A673 (cell line): ENCODE results near the gene KAT7. TPM values are rescaled to one million over a fixed set of nuclear protein-coding genes. Genes with fewer than 3 reads are reported as not detected.

Experiments
- BruUV-seq: library from RNA; stranded (reverse); fragments of 400-500 nt; replicated peaks from 2 replicates; lab custom pipeline; 2021; lab: Mats Ljungman, UMichigan
- CTCF ChIA-PET: fragments of 300-600 bp; sonication (Branson Sonifier 250); formaldehyde crosslinking; loops from one replicate; lab custom pipeline; 2022; ENCODE audit warnings: antibody characterized with exemption; lab: Charles Lee
- POLR2A ChIA-PET: fragments of 300-600 bp; sonication (Branson Sonifier 250); formaldehyde crosslinking; loops from one replicate; lab custom pipeline; 2022; ENCODE audit warnings: antibody characterized with exemption; ENCODE audit not compliant: low non-redundant PET; lab: Charles Lee
- DNase-seq: peaks from one replicate; pipeline ENCODE4 v3.0.0-alpha.2; 2015; ENCODE audit warnings: low spot score
- H3K27ac ChIP-seq: fragments of 200-600 bp; sonication (generic); 2 replicates; pipeline ENCODE4 v1.5.1; 2016; ENCODE audit warnings: mixed run types, low read depth, mild to moderate bottlenecking, mixed read lengths, antibody characterized with exemption, low read length; ENCODE audit not compliant: poor library complexity, severe bottlenecking
- H3K27me3 ChIP-seq: fragments of 200-600 bp; sonication (generic); replicated peaks from 2 replicates; pipeline ENCODE4 v1.6.1; 2017; ENCODE audit warnings: mixed run types, low read depth, mild to moderate bottlenecking, mixed read lengths, antibody characterized with exemption, low read length; ENCODE audit not compliant: insufficient read depth, poor library complexity
- H3K36me3 ChIP-seq: fragments of 200-600 bp; sonication (generic); 2 replicates; pipeline ENCODE4 v1.6.1; 2016; ENCODE audit warnings: mixed run types, mild to moderate bottlenecking, mixed read lengths, antibody characterized with exemption, low read length; ENCODE audit not compliant: insufficient read depth, poor library complexity, severe bottlenecking
- H3K4me1 ChIP-seq: fragments of 200-600 bp; sonication (generic); 2 replicates; pipeline ENCODE4 v1.6.1; 2017; ENCODE audit warnings: mixed run types, mild to moderate bottlenecking, mixed read lengths, antibody characterized with exemption, low read length; ENCODE audit not compliant: insufficient read depth, poor library complexity, severe bottlenecking
- H3K4me3 ChIP-seq: fragments of 200-600 bp; sonication (generic); 2 replicates; pipeline ENCODE4 v1.5.1; 2016; ENCODE audit warnings: low read depth, mixed run types, mild to moderate bottlenecking, mixed read lengths, low read length; ENCODE audit not compliant: poor library complexity, severe bottlenecking
- H3K9me3 ChIP-seq: fragments of 200-600 bp; sonication (generic); 2 replicates; pipeline ENCODE4 v1.6.1; 2016; ENCODE audit warnings: mixed run types, low read depth, mild to moderate bottlenecking, mixed read lengths, antibody characterized with exemption, low read length; ENCODE audit not compliant: poor library complexity, severe bottlenecking
- CTCF ChIP-seq: fragments of 300-800, 200-600 bp; sonication (generic); conservative IDR thresholded peaks from 2 replicates; pipeline ENCODE4 v1.5.1; 2017; ENCODE audit warnings: low read depth, mild to moderate bottlenecking, antibody characterized with exemption, low read length, moderate library complexity, mixed read lengths
- EZH2 ChIP-seq: fragments of 200-600 bp; sonication (generic); IDR thresholded peaks from 2 replicates; pipeline ENCODE4 v1.6.1; 2017; ENCODE audit warnings: borderline replicate concordance, low read depth, mild to moderate bottlenecking, mixed read lengths, antibody characterized with exemption, low read length; ENCODE audit not compliant: poor library complexity, severe bottlenecking
- intact Hi-C: fragments of 100-400 bp; cut with micrococcal nuclease; formaldehyde crosslinking; loops from one replicate; pipeline ENCODE4 v1.10.0; 2022; ENCODE audit not compliant: unreplicated experiment
- total RNA-seq: library from RNA; stranded (reverse); gene quantifications from 2 replicates; pipeline ENCODE4 v1.2.3, GENCODE V29; 2021

Gene KAT7
- total RNA-seq, 1 experiment from 2014 or later, result 94.0 TPM

DNA sequence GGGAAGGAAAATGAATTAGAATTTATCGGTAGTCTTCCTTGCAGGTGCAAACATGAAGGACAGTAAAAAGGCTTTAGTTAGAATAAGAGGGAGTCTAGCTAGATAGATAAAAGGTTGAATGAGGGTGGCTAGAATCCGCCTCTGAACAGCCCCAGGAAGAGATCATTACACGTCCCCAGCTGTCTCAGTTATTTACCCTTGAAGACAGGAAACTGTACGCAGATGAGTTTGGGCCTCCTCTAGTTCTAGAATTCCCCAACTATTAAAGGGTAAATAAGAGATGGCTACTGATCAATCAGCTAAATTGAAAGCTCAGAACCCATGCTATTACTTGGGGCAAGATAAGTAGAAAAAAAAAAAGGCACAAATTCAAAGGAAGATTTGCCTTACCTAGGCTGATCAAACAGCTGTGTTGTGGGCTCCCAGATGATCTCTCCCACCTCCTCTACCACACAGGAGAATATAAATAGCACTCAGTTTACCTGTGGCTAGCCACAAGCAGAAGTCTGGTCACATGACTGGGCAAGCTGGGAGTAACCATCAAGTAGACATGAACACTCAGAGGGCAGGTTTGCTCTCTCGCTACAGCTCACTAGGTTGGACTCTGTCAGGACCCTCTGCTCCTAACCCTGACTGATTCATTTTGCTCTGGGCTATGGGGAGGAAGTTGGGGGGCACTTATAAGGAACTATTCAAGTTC, 41.5 kb upstream of the KAT7 start:
- Histone ChIP-seq H3K4me3 (no peak overlapping the region), H3K27ac (no peak overlapping the region), H3K36me3 (no peaks in the 10 kb centered on the region), H3K4me1 (no peaks in the 10 kb centered on the region), H3K9me3 (no peaks in the 10 kb centered on the region), H3K27me3 (no peaks in the 10 kb centered on the region)
- no peak for DNase-seq
- no peak for TF ChIP-seq EZH2
- TF ChIP-seq CTCF, result no peak
- POLR2A ChIA-PET, result no interaction called here
- CTCF ChIA-PET, result no interaction called here
- BruUV-seq, result no TSS peak
- intact Hi-C loops, result no loop called here

DNA sequence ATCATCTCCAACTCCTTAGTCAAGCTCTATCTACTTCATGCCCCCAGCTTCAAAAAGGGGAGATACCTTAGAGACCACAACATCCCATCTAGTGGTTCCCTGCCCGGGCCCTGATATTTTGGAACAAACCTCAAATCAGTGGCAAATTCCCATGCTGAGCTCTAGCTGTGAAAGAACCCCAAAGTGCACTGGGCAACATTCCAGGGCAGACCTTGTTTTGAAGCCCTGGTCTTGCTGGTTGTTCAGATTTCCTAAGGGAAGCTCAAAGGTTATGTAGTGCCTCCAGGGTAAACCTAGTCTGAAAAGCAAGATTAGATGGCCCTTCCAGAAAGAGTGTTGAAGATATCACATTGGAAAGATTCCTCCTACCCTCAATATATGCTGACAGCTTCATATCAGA, 40.8 kb upstream of the KAT7 start:
- Histone ChIP-seq H3K4me3 (no peak overlapping the region), H3K27ac (no peak overlapping the region), H3K4me1 (no peaks in the 10 kb centered on the region), H3K9me3 (no peaks in the 10 kb centered on the region), H3K36me3 (no peaks in the 10 kb centered on the region), H3K27me3 (no peaks in the 10 kb centered on the region)
- intact Hi-C loops, result no loop called here
- ChIA-PET POLR2A (no interaction called here), CTCF (no interaction called here)
- no TSS peak for BruUV-seq
- no peak for DNase-seq
- TF ChIP-seq EZH2 (no peak), CTCF (no peak)

GRCh38 chr17:49748223-49748622, 40.3 kb upstream of the KAT7 start:
- CTCF ChIA-PET, result no interaction called here

More at GRCh38 chr17:49748223-49748622, 40.3 kb upstream of the KAT7 start:
- Histone ChIP-seq H3K4me1 (no peaks in the 10 kb centered on the region), H3K27me3 (no peaks in the 10 kb centered on the region), H3K27ac (no peak overlapping the region), H3K36me3 (no peaks in the 10 kb centered on the region), H3K9me3 (no peaks in the 10 kb centered on the region), H3K4me3 (no peak overlapping the region)
- TF ChIP-seq EZH2 (no peak), CTCF (no peak)
- intact Hi-C loops, result no loop called here
- no peak for DNase-seq
- BruUV-seq, result no TSS peak
- POLR2A ChIA-PET, result no interaction called here
